HEK293 (cell line): ENCODE measurements around the gene PARD3B.

Experiments
- CTCF ChIA-PET: fragments of 350-600 bp; formaldehyde crosslinking; extraction: SDS; loops from one replicate; lab custom pipeline; 2021; ENCODE audit warnings: antibody characterized with exemption; lab: Yijun Ruan, JAX
- POLR2A ChIA-PET: fragments of 300-600 bp; formaldehyde crosslinking; extraction: SDS; loops from one replicate; lab custom pipeline; 2020; ENCODE audit warnings: antibody characterized with exemption, inconsistent platforms; lab: Yijun Ruan, JAX
- H3K27ac ChIP-seq: fragments of 200-500 bp; sonication (Bioruptor generic); 2 replicates; pipeline ENCODE4 v1.5.1; 2014; ENCODE audit warnings: low read depth, low read length, control low read depth, inconsistent platforms; ENCODE audit errors: extremely low read depth
- H3K36me3 ChIP-seq, 2 experiments: fragments of 200-500 bp in 1 of 2; sonication (Bioruptor generic) in 1 of 2; 1 replicate in 1 of 2; 2 replicates in 1 of 2; pipeline ENCODE4 v1.5.1; 2014 to 2017; ENCODE audit warnings: inconsistent platforms in 2 of 2, low read length in 2 of 2; ENCODE audit not compliant: control insufficient read depth in 2 of 2, insufficient read depth in 1 of 2
- H3K4me1 ChIP-seq: fragments of 200-500 bp; sonication (Bioruptor generic); 2 replicates; pipeline ENCODE4 v1.5.1; 2014; ENCODE audit warnings: mild to moderate bottlenecking, low read length, inconsistent platforms; ENCODE audit not compliant: control insufficient read depth, insufficient read depth
- H3K4me3 ChIP-seq: 2 replicates; pipeline ENCODE4 v1.5.1; 2011; ENCODE audit warnings: low read depth, mild to moderate bottlenecking, control low read depth, low read length, moderate library complexity
- H3K9me3 ChIP-seq: fragments of 200-500 bp; sonication (Bioruptor generic); 2 replicates; pipeline ENCODE4 v1.5.1; 2014; ENCODE audit warnings: low read depth, low read length, inconsistent platforms; ENCODE audit not compliant: control insufficient read depth, insufficient read depth
- KLF16 ChIP-seq: fragments of 450-650 bp; formaldehyde crosslinking; IDR thresholded peaks from 2 replicates; pipeline ENCODE4 v1.5.1; 2017; ENCODE audit warnings: missing biosample characterization, missing genetic modification characterization
- KLF8 ChIP-seq: fragments of 450-650 bp; formaldehyde crosslinking; IDR thresholded peaks from 2 replicates; pipeline ENCODE4 v1.5.1; 2016; ENCODE audit warnings: missing biosample characterization, missing genetic modification characterization
- ZFHX2 ChIP-seq: fragments of 450-650 bp; formaldehyde crosslinking; conservative IDR thresholded peaks from 2 replicates; pipeline ENCODE4 v1.5.1; 2016; ENCODE audit warnings: missing biosample characterization, missing genetic modification characterization
- ZFP37 ChIP-seq: fragments of 450-650 bp; formaldehyde crosslinking; IDR thresholded peaks from 2 replicates; pipeline ENCODE4 v1.5.1; 2016; ENCODE audit warnings: missing biosample characterization, missing genetic modification characterization
- ZNF146 ChIP-seq: fragments of 450-650 bp; formaldehyde crosslinking; IDR thresholded peaks from 2 replicates; pipeline ENCODE4 v1.5.1; 2016; ENCODE audit warnings: missing biosample characterization, missing genetic modification characterization
- ZNF211 ChIP-seq: fragments of 450-650 bp; formaldehyde crosslinking; IDR thresholded peaks from 2 replicates; pipeline ENCODE4 v1.5.1; 2016; ENCODE audit warnings: low read depth, missing biosample characterization, missing genetic modification characterization
- ZNF274 ChIP-seq, 2 experiments: fragments of 200-500 bp in 1 of 2; fragments of 450-650 bp in 1 of 2; sonication (Bioruptor generic) in 1 of 2; formaldehyde crosslinking in 1 of 2; IDR thresholded peaks; 2 replicates each; pipeline versions ENCODE4 v1.5.1 to v1.6.1; 2014 to 2016; ENCODE audit warnings: borderline replicate concordance in 1 of 2, inconsistent platforms in 1 of 2, low read length in 1 of 2, missing biosample characterization in 1 of 2, missing genetic modification characterization in 1 of 2
- ZNF280C ChIP-seq: fragments of 450-650 bp; formaldehyde crosslinking; IDR thresholded peaks from 2 replicates; pipeline ENCODE4 v1.5.1; 2016; ENCODE audit warnings: missing biosample characterization, missing genetic modification characterization
- ZNF302 ChIP-seq: fragments of 450-650 bp; formaldehyde crosslinking; IDR thresholded peaks from 2 replicates; pipeline ENCODE4 v1.5.1; 2016; ENCODE audit warnings: missing biosample characterization, missing genetic modification characterization, low read depth
- ZNF426 ChIP-seq: fragments of 450-650 bp; formaldehyde crosslinking; IDR thresholded peaks from 2 replicates; pipeline ENCODE4 v1.5.1; 2017; ENCODE audit warnings: missing biosample characterization, missing genetic modification characterization, mild to moderate bottlenecking, inconsistent platforms, moderate library complexity
- ZNF433 ChIP-seq: fragments of 450-650 bp; formaldehyde crosslinking; IDR thresholded peaks from 2 replicates; pipeline ENCODE4 v1.5.1; 2016; ENCODE audit warnings: missing biosample characterization, missing genetic modification characterization, low read depth
- ZNF600 ChIP-seq: fragments of 450-650 bp; formaldehyde crosslinking; IDR thresholded peaks from 2 replicates; pipeline ENCODE4 v1.5.1; 2016; ENCODE audit warnings: missing biosample characterization, missing genetic modification characterization
- ZNF629 ChIP-seq: fragments of 450-650 bp; formaldehyde crosslinking; IDR thresholded peaks from 2 replicates; pipeline ENCODE4 v1.5.1; 2017; ENCODE audit warnings: missing biosample characterization, missing genetic modification characterization
- ZNF639 ChIP-seq: fragments of 450-650 bp; formaldehyde crosslinking; IDR thresholded peaks from 2 replicates; pipeline ENCODE4 v1.5.1; 2016; ENCODE audit warnings: missing biosample characterization, missing genetic modification characterization
- ZNF677 ChIP-seq: fragments of 450-650 bp; IDR thresholded peaks from 2 replicates; pipeline ENCODE4 v1.5.0; 2018; ENCODE audit warnings: missing biosample characterization, mild to moderate bottlenecking, missing genetic modification characterization, moderate library complexity
- TF ChIP-seq, protein P1 (sequence below): fragments of 450-650 bp; formaldehyde crosslinking; IDR thresholded peaks from 2 replicates; pipeline ENCODE4 v1.5.1; 2016; ENCODE audit warnings: missing biosample characterization, missing genetic modification characterization, low read depth
- TF ChIP-seq, protein P2 (sequence below): fragments of 450-650 bp; formaldehyde crosslinking; IDR thresholded peaks from 2 replicates; pipeline ENCODE4; 2016; ENCODE audit warnings: missing biosample characterization, missing genetic modification characterization
- TF ChIP-seq, protein P3 (sequence below): fragments of 450-650 bp; formaldehyde crosslinking; IDR thresholded peaks from 2 replicates; pipeline ENCODE4 v1.5.1; 2016; ENCODE audit warnings: missing biosample characterization, missing genetic modification characterization, borderline replicate concordance

The PARD3B gene

GRCh38 chr2:205477016-205477705, 931.9 kb downstream of the PARD3B start:
- no peaks in the 10 kb centered on the region for H3K4me1 ChIP-seq
- H3K4me3 ChIP-seq = no peak overlapping the region
- H3K9me3 ChIP-seq = no peaks in the 10 kb centered on the region
- TF ChIP-seq KLF16 (tag by site-specific recombination) = no peak
- no peak for TF ChIP-seq ZNF146 (tag by site-specific recombination)
- TF ChIP-seq ZNF639 = no peak
- no peak for TF ChIP-seq ZNF302 (tag by site-specific recombination)
- TF ChIP-seq KLF8 = no peak
- no peak for TF ChIP-seq ZNF426 (tag by site-specific recombination)
- no peak for TF ChIP-seq ZFHX2 (tag by site-specific recombination)
- TF ChIP-seq ZNF280C (tag by site-specific recombination) = no peak
- TF ChIP-seq ZNF629 (tag by site-specific recombination) = no peak
- TF ChIP-seq ZFP37 = no peak
- no peak overlapping the region for H3K27ac ChIP-seq
- ChIA-PET CTCF (no interaction called here), POLR2A (no interaction called here)
- no peaks in the 10 kb centered on the region for H3K36me3 ChIP-seq

- H3K9me3 ChIP-seq = no peaks in the 10 kb centered on the region
- H3K4me3 ChIP-seq = no peak overlapping the region
- H3K4me1 ChIP-seq = no peaks in the 10 kb centered on the region
- H3K27ac ChIP-seq = no peak overlapping the region
- no peaks in the 10 kb centered on the region for H3K36me3 ChIP-seq
- ChIA-PET POLR2A (no interaction called here), CTCF (no interaction called here)
- no peak for TF ChIP-seq ZNF433 (tag by site-specific recombination)
- TF ChIP-seq, protein P1, sequence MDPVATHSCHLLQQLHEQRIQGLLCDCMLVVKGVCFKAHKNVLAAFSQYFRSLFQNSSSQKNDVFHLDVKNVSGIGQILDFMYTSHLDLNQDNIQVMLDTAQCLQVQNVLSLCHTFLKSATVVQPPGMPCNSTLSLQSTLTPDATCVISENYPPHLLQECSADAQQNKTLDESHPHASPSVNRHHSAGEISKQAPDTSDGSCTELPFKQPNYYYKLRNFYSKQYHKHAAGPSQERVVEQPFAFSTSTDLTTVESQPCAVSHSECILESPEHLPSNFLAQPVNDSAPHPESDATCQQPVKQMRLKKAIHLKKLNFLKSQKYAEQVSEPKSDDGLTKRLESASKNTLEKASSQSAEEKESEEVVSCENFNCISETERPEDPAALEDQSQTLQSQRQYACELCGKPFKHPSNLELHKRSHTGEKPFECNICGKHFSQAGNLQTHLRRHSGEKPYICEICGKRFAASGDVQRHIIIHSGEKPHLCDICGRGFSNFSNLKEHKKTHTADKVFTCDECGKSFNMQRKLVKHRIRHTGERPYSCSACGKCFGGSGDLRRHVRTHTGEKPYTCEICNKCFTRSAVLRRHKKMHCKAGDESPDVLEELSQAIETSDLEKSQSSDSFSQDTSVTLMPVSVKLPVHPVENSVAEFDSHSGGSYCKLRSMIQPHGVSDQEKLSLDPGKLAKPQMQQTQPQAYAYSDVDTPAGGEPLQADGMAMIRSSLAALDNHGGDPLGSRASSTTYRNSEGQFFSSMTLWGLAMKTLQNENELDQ (tag by site-specific recombination) = no peak
- no peak for TF ChIP-seq ZNF677 (tag by site-specific recombination)
- no peak for TF ChIP-seq ZNF280C (tag by site-specific recombination)
- no peak for TF ChIP-seq ZNF600
- no peak for TF ChIP-seq ZNF211 (tag by site-specific recombination)
- TF ChIP-seq ZFP37 = no peak
- no peak for TF ChIP-seq ZNF274 (IDR thresholded peaks at IDR 0.05; ENCODE audit: low read length)
- no peak for TF ChIP-seq ZNF274 (tag by site-specific recombination; IDR thresholded peaks at IDR 0.05; ENCODE audit: borderline replicate concordance)
- TF ChIP-seq, protein P2, sequence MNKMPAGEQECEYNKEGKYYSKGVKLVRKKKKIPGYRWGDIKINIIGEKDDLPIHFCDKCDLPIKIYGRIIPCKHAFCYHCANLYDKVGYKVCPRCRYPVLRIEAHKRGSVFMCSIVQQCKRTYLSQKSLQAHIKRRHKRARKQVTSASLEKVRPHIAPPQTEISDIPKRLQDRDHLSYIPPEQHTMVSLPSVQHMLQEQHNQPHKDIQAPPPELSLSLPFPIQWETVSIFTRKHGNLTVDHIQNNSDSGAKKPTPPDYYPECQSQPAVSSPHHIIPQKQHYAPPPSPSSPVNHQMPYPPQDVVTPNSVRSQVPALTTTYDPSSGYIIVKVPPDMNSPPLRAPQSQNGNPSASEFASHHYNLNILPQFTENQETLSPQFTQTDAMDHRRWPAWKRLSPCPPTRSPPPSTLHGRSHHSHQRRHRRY (tag by site-specific recombination) = no peak
- TF ChIP-seq, protein P3, sequence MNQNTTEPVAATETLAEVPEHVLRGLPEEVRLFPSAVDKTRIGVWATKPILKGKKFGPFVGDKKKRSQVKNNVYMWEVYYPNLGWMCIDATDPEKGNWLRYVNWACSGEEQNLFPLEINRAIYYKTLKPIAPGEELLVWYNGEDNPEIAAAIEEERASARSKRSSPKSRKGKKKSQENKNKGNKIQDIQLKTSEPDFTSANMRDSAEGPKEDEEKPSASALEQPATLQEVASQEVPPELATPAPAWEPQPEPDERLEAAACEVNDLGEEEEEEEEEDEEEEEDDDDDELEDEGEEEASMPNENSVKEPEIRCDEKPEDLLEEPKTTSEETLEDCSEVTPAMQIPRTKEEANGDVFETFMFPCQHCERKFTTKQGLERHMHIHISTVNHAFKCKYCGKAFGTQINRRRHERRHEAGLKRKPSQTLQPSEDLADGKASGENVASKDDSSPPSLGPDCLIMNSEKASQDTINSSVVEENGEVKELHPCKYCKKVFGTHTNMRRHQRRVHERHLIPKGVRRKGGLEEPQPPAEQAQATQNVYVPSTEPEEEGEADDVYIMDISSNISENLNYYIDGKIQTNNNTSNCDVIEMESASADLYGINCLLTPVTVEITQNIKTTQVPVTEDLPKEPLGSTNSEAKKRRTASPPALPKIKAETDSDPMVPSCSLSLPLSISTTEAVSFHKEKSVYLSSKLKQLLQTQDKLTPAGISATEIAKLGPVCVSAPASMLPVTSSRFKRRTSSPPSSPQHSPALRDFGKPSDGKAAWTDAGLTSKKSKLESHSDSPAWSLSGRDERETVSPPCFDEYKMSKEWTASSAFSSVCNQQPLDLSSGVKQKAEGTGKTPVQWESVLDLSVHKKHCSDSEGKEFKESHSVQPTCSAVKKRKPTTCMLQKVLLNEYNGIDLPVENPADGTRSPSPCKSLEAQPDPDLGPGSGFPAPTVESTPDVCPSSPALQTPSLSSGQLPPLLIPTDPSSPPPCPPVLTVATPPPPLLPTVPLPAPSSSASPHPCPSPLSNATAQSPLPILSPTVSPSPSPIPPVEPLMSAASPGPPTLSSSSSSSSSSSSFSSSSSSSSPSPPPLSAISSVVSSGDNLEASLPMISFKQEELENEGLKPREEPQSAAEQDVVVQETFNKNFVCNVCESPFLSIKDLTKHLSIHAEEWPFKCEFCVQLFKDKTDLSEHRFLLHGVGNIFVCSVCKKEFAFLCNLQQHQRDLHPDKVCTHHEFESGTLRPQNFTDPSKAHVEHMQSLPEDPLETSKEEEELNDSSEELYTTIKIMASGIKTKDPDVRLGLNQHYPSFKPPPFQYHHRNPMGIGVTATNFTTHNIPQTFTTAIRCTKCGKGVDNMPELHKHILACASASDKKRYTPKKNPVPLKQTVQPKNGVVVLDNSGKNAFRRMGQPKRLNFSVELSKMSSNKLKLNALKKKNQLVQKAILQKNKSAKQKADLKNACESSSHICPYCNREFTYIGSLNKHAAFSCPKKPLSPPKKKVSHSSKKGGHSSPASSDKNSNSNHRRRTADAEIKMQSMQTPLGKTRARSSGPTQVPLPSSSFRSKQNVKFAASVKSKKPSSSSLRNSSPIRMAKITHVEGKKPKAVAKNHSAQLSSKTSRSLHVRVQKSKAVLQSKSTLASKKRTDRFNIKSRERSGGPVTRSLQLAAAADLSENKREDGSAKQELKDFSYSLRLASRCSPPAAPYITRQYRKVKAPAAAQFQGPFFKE (tag by site-specific recombination) = no peak
Measured at GRCh38 chr2:205481861-205482260, 936.6 kb downstream of the PARD3B start.
